Muscle layer of colon (tissue), 2 donors: ENCODE data around the gene ABCB11.

Source experiments
- H3K27ac ChIP-seq: one replicate; pipeline ENCODE4 v1.7.0; 2013; ENCODE audit warnings: low read depth, mild to moderate bottlenecking, low read length, moderate library complexity
- H3K27me3 ChIP-seq, 2 donors: one replicate each; pipeline ENCODE4 v1.7.0; 2013; ENCODE audit warnings: low read length in 2 of 2, mild to moderate bottlenecking in 2 of 2; ENCODE audit not compliant: insufficient read depth in 2 of 2, control insufficient read depth in 1 of 2
- H3K36me3 ChIP-seq: one replicate; pipeline ENCODE4 v1.7.0; 2013; ENCODE audit warnings: mild to moderate bottlenecking, low read length; ENCODE audit not compliant: insufficient read depth
- H3K4me1 ChIP-seq: one replicate; pipeline ENCODE4 v1.7.0; 2013; ENCODE audit warnings: mild to moderate bottlenecking, low read length; ENCODE audit not compliant: insufficient read depth
- H3K4me3 ChIP-seq, 2 donors: one replicate each; pipeline ENCODE4 v1.7.0; 2013; ENCODE audit warnings: low read length in 2 of 2, low read depth in 1 of 2, mild to moderate bottlenecking in 1 of 2, moderate library complexity in 1 of 2
- H3K9ac ChIP-seq: one replicate; pipeline ENCODE4 v1.7.0; 2013; ENCODE audit warnings: low read length
- H3K9me3 ChIP-seq: one replicate; pipeline ENCODE4 v1.7.0; 2013; ENCODE audit warnings: mild to moderate bottlenecking, low read length
- donor health status: abdominal sarcoma.
- donor health status: Adenocarcinoma of cecum.

ABCB11 gene

GRCh38 chr2:168961450-168962229 lies 69.5 kb downstream of the ABCB11 start:
- no peak overlapping the region for H3K4me3 ChIP-seq
- no peak overlapping the region for H3K27ac ChIP-seq
- no peaks in the 10 kb centered on the region for H3K9me3 ChIP-seq
- H3K27me3 ChIP-seq: no peaks in the 10 kb centered on the region
- no peaks in the 10 kb centered on the region for H3K36me3 ChIP-seq
- H3K9ac ChIP-seq: no peak overlapping the region
- H3K4me1 ChIP-seq: no peaks in the 10 kb centered on the region

- no peaks in the 10 kb centered on the region for H3K9me3 ChIP-seq
- no peaks in the 10 kb centered on the region for H3K36me3 ChIP-seq
- no peak overlapping the region for H3K9ac ChIP-seq
- H3K27me3 ChIP-seq: no peaks in the 10 kb centered on the region
- H3K4me3 ChIP-seq: no peak overlapping the region
- no peak overlapping the region for H3K27ac ChIP-seq
- no peaks in the 10 kb centered on the region for H3K4me1 ChIP-seq
Observed at GRCh38 chr2:168956392-168956791, 74.7 kb downstream of the ABCB11 start.

GRCh38 chr2:168955321-168955720 lies 75.8 kb downstream of the ABCB11 start:
- H3K4me3 ChIP-seq: no peak overlapping the region
- H3K9me3 ChIP-seq: no peaks in the 10 kb centered on the region
- H3K27ac ChIP-seq: no peak overlapping the region
- no peak overlapping the region for H3K9ac ChIP-seq
- no peaks in the 10 kb centered on the region for H3K4me1 ChIP-seq
- no peaks in the 10 kb centered on the region for H3K36me3 ChIP-seq
- H3K27me3 ChIP-seq: no peaks in the 10 kb centered on the region

- Histone ChIP-seq H3K9me3 (no peaks in the 10 kb centered on the region), H3K4me1 (no peaks in the 10 kb centered on the region), H3K27ac (no peak overlapping the region), H3K4me3 (no peak overlapping the region), H3K36me3 (no peaks in the 10 kb centered on the region), H3K27me3 (no peaks in the 10 kb centered on the region), H3K9ac (no peak overlapping the region)
Observed at GRCh38 chr2:168954256-168954655, 76.9 kb downstream of the ABCB11 start.

GRCh38 chr2:168952424-168952823 lies 78.7 kb downstream of the ABCB11 start:
- H3K27ac ChIP-seq: no peak overlapping the region
- no peaks in the 10 kb centered on the region for H3K27me3 ChIP-seq
- H3K9ac ChIP-seq: no peak overlapping the region
- no peaks in the 10 kb centered on the region for H3K36me3 ChIP-seq
- no peaks in the 10 kb centered on the region for H3K4me1 ChIP-seq
- no peak overlapping the region for H3K4me3 ChIP-seq
- no peaks in the 10 kb centered on the region for H3K9me3 ChIP-seq

GRCh38 chr2:168951871-168952270 lies 79.3 kb downstream of the ABCB11 start:
- Histone ChIP-seq H3K4me1 (no peaks in the 10 kb centered on the region), H3K9me3 (no peaks in the 10 kb centered on the region), H3K4me3 (no peak overlapping the region), H3K27me3 (no peaks in the 10 kb centered on the region), H3K36me3 (no peaks in the 10 kb centered on the region), H3K9ac (no peak overlapping the region), H3K27ac (no peak overlapping the region)

GRCh38 chr2:168949324-168949723 lies 81.8 kb downstream of the ABCB11 start:
- Histone ChIP-seq H3K9ac (no peak overlapping the region), H3K4me3 (no peak overlapping the region), H3K36me3 (no peaks in the 10 kb centered on the region), H3K4me1 (no peaks in the 10 kb centered on the region), H3K27ac (no peak overlapping the region), H3K9me3 (no peaks in the 10 kb centered on the region), H3K27me3 (no peaks in the 10 kb centered on the region)

- Histone ChIP-seq H3K27me3 (no peaks in the 10 kb centered on the region), H3K27ac (no peak overlapping the region), H3K9ac (no peak overlapping the region), H3K36me3 (no peaks in the 10 kb centered on the region), H3K4me3 (no peak overlapping the region), H3K9me3 (no peaks in the 10 kb centered on the region), H3K4me1 (no peaks in the 10 kb centered on the region)
Observed at GRCh38 chr2:168948621-168949212, 82.4 kb downstream of the ABCB11 start.

GRCh38 chr2:168945508-168945907 lies 85.6 kb downstream of the ABCB11 start:
- Histone ChIP-seq H3K27ac (no peak overlapping the region), H3K4me1 (no peaks in the 10 kb centered on the region), H3K27me3 (no peaks in the 10 kb centered on the region), H3K9ac (no peak overlapping the region), H3K4me3 (no peak overlapping the region), H3K36me3 (no peaks in the 10 kb centered on the region), H3K9me3 (no peaks in the 10 kb centered on the region)

- Histone ChIP-seq H3K9ac (no peak overlapping the region), H3K4me3 (no peak overlapping the region), H3K36me3 (no peaks in the 10 kb centered on the region), H3K4me1 (no peaks in the 10 kb centered on the region), H3K9me3 (no peaks in the 10 kb centered on the region), H3K27me3 (no peaks in the 10 kb centered on the region), H3K27ac (no peak overlapping the region)
Observed at GRCh38 chr2:168944065-168944464, 87.1 kb downstream of the ABCB11 start.

GRCh38 chr2:168941297-168941696 lies 89.8 kb downstream of the ABCB11 start:
- Histone ChIP-seq H3K27ac (no peak overlapping the region), H3K27me3 (no peaks in the 10 kb centered on the region), H3K4me3 (no peak overlapping the region), H3K9me3 (no peaks in the 10 kb centered on the region), H3K4me1 (no peaks in the 10 kb centered on the region), H3K9ac (no peak overlapping the region), H3K36me3 (no peaks in the 10 kb centered on the region)

GRCh38 chr2:168939918-168940317 lies 91.2 kb downstream of the ABCB11 start:
- Histone ChIP-seq H3K27me3 (no peaks in the 10 kb centered on the region), H3K36me3 (no peaks in the 10 kb centered on the region), H3K27ac (no peak overlapping the region), H3K9ac (no peak overlapping the region), H3K4me1 (no peaks in the 10 kb centered on the region), H3K9me3 (no peaks in the 10 kb centered on the region), H3K4me3 (no peak overlapping the region)
